ENCODE results near the gene RCN2. TPM values are rescaled to one million over a fixed set of nuclear protein-coding genes. Genes with fewer than 3 reads are reported as not detected.

The RCN2 gene
- total and polyA plus RNA-seq, 2 of the 13 experiments (the other 11 are each of a cell fraction or from before 2014, with no cell fraction given), result 84.4 to 89.0 TPM

DNA sequence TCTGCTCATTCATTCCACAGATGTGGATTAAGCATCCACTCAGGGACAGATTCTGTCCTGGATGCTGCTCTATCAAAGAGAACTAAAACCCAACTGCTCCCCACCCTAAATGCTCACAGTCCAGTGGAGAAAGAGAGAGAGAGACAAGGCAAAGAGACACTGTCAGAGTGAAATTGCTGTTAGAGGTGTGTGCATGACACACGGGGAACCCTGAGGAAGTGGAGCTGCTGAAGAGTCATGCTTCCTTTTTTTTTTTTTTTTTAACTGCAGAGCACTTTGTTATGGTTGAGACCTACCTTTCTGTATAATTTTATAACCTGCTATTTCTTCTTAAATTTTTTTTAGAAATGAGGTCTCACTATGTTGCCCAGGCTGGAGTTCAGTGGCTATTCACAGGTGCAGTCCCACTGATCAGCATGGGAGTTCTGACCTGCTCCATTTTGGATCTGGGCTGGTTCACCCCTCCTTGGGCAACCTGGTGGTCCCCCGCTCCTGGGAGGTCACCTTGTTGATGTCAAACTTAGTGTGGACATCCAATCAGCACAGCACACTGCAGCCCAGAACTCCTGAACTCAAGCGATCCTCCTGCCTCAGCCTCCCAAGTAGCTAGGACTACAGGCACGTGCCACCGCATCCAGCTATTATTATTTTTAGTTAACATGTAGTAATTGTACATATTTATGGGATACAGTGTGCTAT lies 45.2 kb downstream of the RCN2 start (continued):
- TF ChIP-seq ZKSCAN8 (CRISPR knock-in tag; IDR thresholded peaks at IDR 0.05; ENCODE audit: borderline replicate concordance), result no peak
- TF ChIP-seq, protein P1, sequence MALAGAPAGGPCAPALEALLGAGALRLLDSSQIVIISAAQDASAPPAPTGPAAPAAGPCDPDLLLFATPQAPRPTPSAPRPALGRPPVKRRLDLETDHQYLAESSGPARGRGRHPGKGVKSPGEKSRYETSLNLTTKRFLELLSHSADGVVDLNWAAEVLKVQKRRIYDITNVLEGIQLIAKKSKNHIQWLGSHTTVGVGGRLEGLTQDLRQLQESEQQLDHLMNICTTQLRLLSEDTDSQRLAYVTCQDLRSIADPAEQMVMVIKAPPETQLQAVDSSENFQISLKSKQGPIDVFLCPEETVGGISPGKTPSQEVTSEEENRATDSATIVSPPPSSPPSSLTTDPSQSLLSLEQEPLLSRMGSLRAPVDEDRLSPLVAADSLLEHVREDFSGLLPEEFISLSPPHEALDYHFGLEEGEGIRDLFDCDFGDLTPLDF (CRISPR knock-in tag; IDR thresholded peaks at IDR 0.05), result no peak
- TF ChIP-seq, protein P2, sequence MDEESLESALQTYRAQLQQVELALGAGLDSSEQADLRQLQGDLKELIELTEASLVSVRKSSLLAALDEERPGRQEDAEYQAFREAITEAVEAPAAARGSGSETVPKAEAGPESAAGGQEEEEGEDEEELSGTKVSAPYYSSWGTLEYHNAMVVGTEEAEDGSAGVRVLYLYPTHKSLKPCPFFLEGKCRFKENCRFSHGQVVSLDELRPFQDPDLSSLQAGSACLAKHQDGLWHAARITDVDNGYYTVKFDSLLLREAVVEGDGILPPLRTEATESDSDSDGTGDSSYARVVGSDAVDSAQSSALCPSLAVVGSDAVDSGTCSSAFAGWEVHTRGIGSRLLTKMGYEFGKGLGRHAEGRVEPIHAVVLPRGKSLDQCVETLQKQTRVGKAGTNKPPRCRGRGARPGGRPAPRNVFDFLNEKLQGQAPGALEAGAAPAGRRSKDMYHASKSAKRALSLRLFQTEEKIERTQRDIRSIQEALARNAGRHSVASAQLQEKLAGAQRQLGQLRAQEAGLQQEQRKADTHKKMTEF (CRISPR knock-in tag; IDR thresholded peaks at IDR 0.05), result no peak
- no peak for TF ChIP-seq FLYWCH1 (CRISPR knock-in tag; IDR thresholded peaks at IDR 0.05)
- no peak for TF ChIP-seq ZNF44 (CRISPR knock-in tag; IDR thresholded peaks at IDR 0.05)
- TF ChIP-seq KLF6 (CRISPR knock-in tag; IDR thresholded peaks at IDR 0.05), result no peak
- no peak for TF ChIP-seq U2AF1 (optimal IDR thresholded peaks at IDR 0.05; ENCODE audit: low read depth, low read length)

DNA sequence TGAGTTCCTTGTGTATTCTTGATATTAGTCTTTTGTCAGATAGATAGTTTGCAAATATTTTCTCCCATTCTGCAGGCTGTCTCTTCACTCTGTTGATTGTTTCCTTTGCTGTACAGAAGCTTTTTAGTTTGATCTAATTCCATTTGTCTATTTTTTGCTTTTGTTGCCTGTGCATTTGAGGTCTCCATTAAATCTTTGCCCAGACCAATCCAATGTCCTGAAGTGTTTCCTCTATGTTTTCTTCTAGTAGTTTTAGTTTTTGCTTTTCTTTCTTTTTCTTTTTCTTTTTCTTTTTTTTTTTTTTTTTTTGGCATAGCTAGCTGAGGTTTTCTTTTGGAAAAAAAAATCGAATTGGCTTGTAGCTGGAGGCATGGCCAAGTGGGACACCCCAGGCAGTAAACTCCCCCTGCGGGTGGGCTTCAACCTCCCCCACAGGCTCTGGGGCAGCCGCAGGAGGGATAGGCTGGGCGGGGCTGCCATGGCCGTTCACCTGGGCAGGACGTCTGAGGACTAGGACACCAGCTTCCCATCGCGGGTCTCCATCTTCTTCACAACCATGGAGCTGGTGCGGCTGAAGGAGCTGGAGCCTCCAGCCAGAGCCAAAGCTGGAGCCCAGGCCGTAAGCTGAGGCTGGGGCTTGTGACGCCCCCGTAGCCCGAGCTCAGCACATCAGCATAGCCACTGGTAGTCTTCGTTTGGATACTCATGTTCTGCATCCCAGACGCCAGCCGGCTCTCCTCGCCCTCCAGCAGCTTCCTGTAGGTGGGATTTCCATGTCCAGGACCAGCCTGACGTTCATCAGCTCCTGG lies 47.2 kb downstream of the RCN2 start:
- Histone ChIP-seq H3K4me2 (ENCODE audit: low read depth, low read length) (no peak overlapping the region), H3K4me1 (ENCODE audit: insufficient read depth, low read length) (peaks cover 7% of the 10 kb centered on the region; the same call in 1 of the 2 replicates), H3K27ac (ENCODE audit: extremely low read length, insufficient read depth, low read length) (no peak overlapping the region), H3K9me3 (ENCODE audit: low read length) (no peaks in the 10 kb centered on the region), H3K79me2 (ENCODE audit: insufficient read depth, low read length) (no peaks in the 10 kb centered on the region), H3K4me3 (replicated peaks in 1 of 3; ENCODE audit: insufficient read depth in 1 of 3, low read depth in 2 of 3, low read length in 3 of 3) (no peak overlapping the region), H4K20me1 (ENCODE audit: insufficient read depth, low read length) (no peaks in the 10 kb centered on the region), H3K27me3 (ENCODE audit: control insufficient read depth in 1 of 2, insufficient read depth in 2 of 2, low read length in 2 of 2) (peaks cover 3 to 28% of the 10 kb centered on the region in 2 experiments; a peak in 4 of 5 replicates), H3K9ac (ENCODE audit: insufficient read depth, low read depth, low read length) (no peak overlapping the region), H2AFZ (ENCODE audit: low read length) (no peak overlapping the region), H3K36me3 (replicated peaks in 1 of 2; ENCODE audit: control insufficient read depth in 1 of 2, insufficient read depth in 2 of 2, low read length in 2 of 2) (no peaks in the 10 kb centered on the region)
- TF ChIP-seq ZNF644 (CRISPR knock-in tag; IDR thresholded peaks at IDR 0.05; ENCODE audit: low read depth), result no peak
- no peak for TF ChIP-seq FIP1L1 (IDR thresholded peaks at IDR 0.05; ENCODE audit: borderline replicate concordance, insufficient read depth, low read depth, low read length)
- TF ChIP-seq ZNF431 (CRISPR knock-in tag; IDR thresholded peaks at IDR 0.05; ENCODE audit: borderline replicate concordance, low read depth), result no peak
- TF ChIP-seq HDAC2 (CRISPR knock-in tag; IDR thresholded peaks at IDR 0.05), result no peak
- TF ChIP-seq, protein P3, sequence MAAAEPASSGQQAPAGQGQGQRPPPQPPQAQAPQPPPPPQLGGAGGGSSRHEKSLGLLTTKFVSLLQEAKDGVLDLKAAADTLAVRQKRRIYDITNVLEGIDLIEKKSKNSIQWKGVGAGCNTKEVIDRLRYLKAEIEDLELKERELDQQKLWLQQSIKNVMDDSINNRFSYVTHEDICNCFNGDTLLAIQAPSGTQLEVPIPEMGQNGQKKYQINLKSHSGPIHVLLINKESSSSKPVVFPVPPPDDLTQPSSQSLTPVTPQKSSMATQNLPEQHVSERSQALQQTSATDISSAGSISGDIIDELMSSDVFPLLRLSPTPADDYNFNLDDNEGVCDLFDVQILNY (CRISPR knock-in tag; conservative IDR thresholded peaks at IDR 0.05), result no peak
- TF ChIP-seq, protein P4, sequence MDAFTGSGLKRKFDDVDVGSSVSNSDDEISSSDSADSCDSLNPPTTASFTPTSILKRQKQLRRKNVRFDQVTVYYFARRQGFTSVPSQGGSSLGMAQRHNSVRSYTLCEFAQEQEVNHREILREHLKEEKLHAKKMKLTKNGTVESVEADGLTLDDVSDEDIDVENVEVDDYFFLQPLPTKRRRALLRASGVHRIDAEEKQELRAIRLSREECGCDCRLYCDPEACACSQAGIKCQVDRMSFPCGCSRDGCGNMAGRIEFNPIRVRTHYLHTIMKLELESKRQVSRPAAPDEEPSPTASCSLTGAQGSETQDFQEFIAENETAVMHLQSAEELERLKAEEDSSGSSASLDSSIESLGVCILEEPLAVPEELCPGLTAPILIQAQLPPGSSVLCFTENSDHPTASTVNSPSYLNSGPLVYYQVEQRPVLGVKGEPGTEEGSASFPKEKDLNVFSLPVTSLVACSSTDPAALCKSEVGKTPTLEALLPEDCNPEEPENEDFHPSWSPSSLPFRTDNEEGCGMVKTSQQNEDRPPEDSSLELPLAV (CRISPR knock-in tag; conservative IDR thresholded peaks at IDR 0.05; ENCODE audit: low read depth), result no peak
- TF ChIP-seq TBP (CRISPR knock-in tag; IDR thresholded peaks at IDR 0.05), result no peak
- 56% methylated on average over 13 of the region's 18 CpGs for WGBS (ENCODE audit: low lambda C conversion rate)
- no TSS peak for BruUV-seq (replicated peaks)
- CTCF ChIA-PET (ENCODE audit: low intra/inter-chr PET ratio, low total read pairs), result no interaction called here
- DNase-seq (ENCODE audit: low spot score) (no peak), FAIRE-seq (no peak), ATAC-seq (no peak)
- intact Hi-C loops (cut with micrococcal nuclease; ENCODE audit: unreplicated experiment), result loop anchor here (5.0 kb wide), 1 partner anchor 364 kb away; no protein-coding TSS in a partner anchor
- POLR2A ChIA-PET, result no interaction called here
- in situ Hi-C loops (cut with HindIII; ENCODE audit: extremely low pct_ligation_motif_present, low pct_unique_long_range_greater_than_20kb), result no loop called here
